H9 (cell line): ENCODE results near the gene PRMT7. TPM values are rescaled to one million over a fixed set of nuclear protein-coding genes. Genes with fewer than 3 reads are reported as not detected.
A peak's percentile ranks its signal among the peaks of the same experiment; 100 is the strongest.

Experiments
- DNase-seq: peaks from one replicate; pipeline ENCODE4 v3.0.0-alpha.2; 2017
- H2AFZ ChIP-seq: one replicate; pipeline ENCODE4 v1.6.1; 2013; ENCODE audit warnings: mild to moderate bottlenecking, low read length, control low read depth, moderate library complexity
- H2AK5ac ChIP-seq: 2 replicates; pipeline ENCODE4 v1.6.1; 2013; ENCODE audit warnings: low read length, control low read depth, mixed read lengths; ENCODE audit not compliant: insufficient read length
- H2BK120ac ChIP-seq: one replicate; pipeline ENCODE4 v1.6.1; 2013; ENCODE audit warnings: low read depth, mild to moderate bottlenecking, low read length, control low read depth, inconsistent platforms; ENCODE audit not compliant: poor library complexity, severe bottlenecking
- H2BK12ac ChIP-seq: 2 replicates; pipeline ENCODE4 v1.6.1; 2013; ENCODE audit warnings: low read length, control low read depth, mixed read lengths, low read depth; ENCODE audit not compliant: insufficient read length
- H2BK15ac ChIP-seq: 2 replicates; pipeline ENCODE4 v1.6.1; 2013; ENCODE audit warnings: low read depth, low read length, control low read depth
- H2BK20ac ChIP-seq: one replicate; pipeline ENCODE4 v1.6.1; 2013; ENCODE audit warnings: low read depth, mild to moderate bottlenecking, low read length, control low read depth, inconsistent platforms; ENCODE audit not compliant: poor library complexity, severe bottlenecking
- H2BK5ac ChIP-seq: 2 replicates; pipeline ENCODE4 v1.6.1; 2013; ENCODE audit warnings: low read length, control low read depth, mixed read lengths; ENCODE audit not compliant: insufficient read length
- H3K14ac ChIP-seq: 2 replicates; pipeline ENCODE4 v1.6.1; 2013; ENCODE audit warnings: low read length, control low read depth; ENCODE audit not compliant: insufficient read depth
- H3K18ac ChIP-seq: 2 replicates; pipeline ENCODE4 v1.6.1; 2013; ENCODE audit warnings: low read depth, mild to moderate bottlenecking, mixed read lengths, low read length, control low read depth; ENCODE audit not compliant: insufficient read length
- H3K23ac ChIP-seq: 2 replicates; pipeline ENCODE4 v1.6.1; 2013; ENCODE audit warnings: low read length, control low read depth, mixed read lengths, low read depth; ENCODE audit not compliant: insufficient read length
- H3K23me2 ChIP-seq: 2 replicates; pipeline ENCODE4 v1.6.1; 2013; ENCODE audit warnings: low read depth, mild to moderate bottlenecking, mixed read lengths, low read length, control low read depth; ENCODE audit not compliant: insufficient read length, poor library complexity, severe bottlenecking
- H3K27ac ChIP-seq: 2 replicates; pipeline ENCODE4 v1.5.1; 2013; ENCODE audit warnings: low read length, control low read depth, mixed read lengths, low read depth; ENCODE audit not compliant: insufficient read length
- H3K27me3 ChIP-seq: 2 replicates; pipeline ENCODE4 v1.6.1; 2013; ENCODE audit warnings: low read length, control low read depth, inconsistent platforms; ENCODE audit not compliant: insufficient read depth
- H3K4ac ChIP-seq: 2 replicates; pipeline ENCODE4 v1.6.1; 2013; ENCODE audit warnings: low read depth, mild to moderate bottlenecking, control low read depth, inconsistent platforms, low read length, moderate library complexity
- H3K4me1 ChIP-seq: 2 replicates; pipeline ENCODE4 v1.6.1; 2013; ENCODE audit warnings: low read length, control low read depth, inconsistent platforms; ENCODE audit not compliant: insufficient read depth
- H3K4me2 ChIP-seq: 2 replicates; pipeline ENCODE4 v1.6.1; 2013; ENCODE audit warnings: low read length, control low read depth, mixed read lengths; ENCODE audit not compliant: insufficient read length, insufficient read depth
- H3K56ac ChIP-seq: 2 replicates; pipeline ENCODE4 v1.6.1; 2013; ENCODE audit warnings: low read depth, mild to moderate bottlenecking, mixed read lengths, low read length, control low read depth; ENCODE audit not compliant: insufficient read length
- H3K79me1 ChIP-seq: 2 replicates; pipeline ENCODE4 v1.6.1; 2013; ENCODE audit warnings: low read depth, mild to moderate bottlenecking, moderate library complexity, low read length, control low read depth, inconsistent platforms; ENCODE audit not compliant: insufficient read depth, poor library complexity, severe bottlenecking
- H3K79me2 ChIP-seq: 2 replicates; pipeline ENCODE4 v1.6.1; 2013; ENCODE audit warnings: low read length, control low read depth, inconsistent platforms; ENCODE audit not compliant: insufficient read depth
- H3K9ac ChIP-seq: 2 replicates; pipeline ENCODE4 v1.6.1; 2013; ENCODE audit warnings: low read length, control low read depth, mixed read lengths; ENCODE audit not compliant: insufficient read length; ENCODE audit errors: extremely low read depth
- H3K9me3 ChIP-seq: one replicate; pipeline ENCODE4 v1.6.1; 2013; ENCODE audit warnings: low read depth, low read length, inconsistent platforms; ENCODE audit not compliant: control insufficient read depth
- H3T11ph ChIP-seq: one replicate; pipeline ENCODE4 v1.6.1; 2013; ENCODE audit warnings: mild to moderate bottlenecking, low read length, control low read depth, inconsistent platforms
- H4K20me1 ChIP-seq: one replicate; pipeline ENCODE4 v1.6.1; 2013; ENCODE audit not compliant: control insufficient read depth, insufficient read length, insufficient read depth
- H4K5ac ChIP-seq: 2 replicates; pipeline ENCODE4 v1.6.1; 2013; ENCODE audit warnings: low read depth, mild to moderate bottlenecking, mixed read lengths, low read length, control low read depth; ENCODE audit not compliant: insufficient read length
- H4K8ac ChIP-seq: replicated peaks from 2 replicates; pipeline ENCODE4 v1.6.1; 2013; ENCODE audit warnings: low read length, control low read depth, mixed read lengths, low read depth; ENCODE audit not compliant: insufficient read length
- H4K91ac ChIP-seq: 2 replicates; pipeline ENCODE4 v1.6.1; 2013; ENCODE audit warnings: low read depth, mild to moderate bottlenecking, moderate library complexity, mixed read lengths, low read length, control low read depth; ENCODE audit not compliant: insufficient read length
- H3K27ac Mint-ChIP-seq, 3 experiments: 2 replicates in 2 of 3; 3 replicates in 1 of 3; pipeline ENCODE4 v1.8.0; 2020 to 2021; ENCODE audit warnings: mixed read lengths in 3 of 3, mild to moderate bottlenecking in 1 of 3, moderate library complexity in 1 of 3
- H3K27me3 Mint-ChIP-seq: 2 replicates; pipeline ENCODE4 v1.8.0; 2021; ENCODE audit warnings: low read depth, mild to moderate bottlenecking, moderate library complexity, mixed read lengths
- H3K36me3 Mint-ChIP-seq, 3 experiments: 2 replicates in 2 of 3; 3 replicates in 1 of 3; pipeline ENCODE4 v1.8.0; 2020 to 2021; ENCODE audit warnings: low read depth in 3 of 3, mixed read lengths in 3 of 3; ENCODE audit not compliant: insufficient read depth in 1 of 3
- H3K4me1 Mint-ChIP-seq, 2 experiments: 2 replicates each; pipeline ENCODE4 v1.8.0; 2020; ENCODE audit warnings: mixed read lengths in 2 of 2
- H3K4me3 Mint-ChIP-seq, 2 experiments: 2 replicates in 1 of 2; 3 replicates in 1 of 2; pipeline ENCODE4 v1.8.0; 2020 to 2021; ENCODE audit warnings: mild to moderate bottlenecking in 2 of 2, mixed read lengths in 2 of 2, moderate library complexity in 1 of 2
- H3K9me3 Mint-ChIP-seq, 2 experiments: 2 replicates in 1 of 2; 3 replicates in 1 of 2; pipeline ENCODE4 v1.8.0; 2020; ENCODE audit warnings: mild to moderate bottlenecking in 2 of 2, mixed read lengths in 2 of 2, moderate library complexity in 1 of 2
- WGBS: extraction: QIAGEN DNeasy Blood & Tissue Kit; methylation state at CpG from one replicate; pipeline ENCODE4 v1.1.7; 2013; ENCODE audit warnings: missing lambda C conversion rate, low lambda C conversion rate, mixed read lengths; ENCODE audit not compliant: insufficient read length; ENCODE audit errors: extremely low coverage; 5-methylcytosine and 5-hydroxymethylcytosine counted together
- total RNA-seq: library from RNA; stranded (reverse); gene quantifications from 2 replicates; pipeline ENCODE4 v1.2.1, GENCODE V29; 2021
- TF ChIP-seq, protein P1 (sequence below): fragments of 200-600 bp; sonication (generic); conservative IDR thresholded peaks from 3 replicates; pipeline ENCODE4 v1.8.0; 2021; ENCODE audit warnings: antibody characterized with exemption, mild to moderate bottlenecking

PRMT7 gene
- total RNA-seq, 1 experiment from 2014 or later: 56.6 TPM

DNA sequence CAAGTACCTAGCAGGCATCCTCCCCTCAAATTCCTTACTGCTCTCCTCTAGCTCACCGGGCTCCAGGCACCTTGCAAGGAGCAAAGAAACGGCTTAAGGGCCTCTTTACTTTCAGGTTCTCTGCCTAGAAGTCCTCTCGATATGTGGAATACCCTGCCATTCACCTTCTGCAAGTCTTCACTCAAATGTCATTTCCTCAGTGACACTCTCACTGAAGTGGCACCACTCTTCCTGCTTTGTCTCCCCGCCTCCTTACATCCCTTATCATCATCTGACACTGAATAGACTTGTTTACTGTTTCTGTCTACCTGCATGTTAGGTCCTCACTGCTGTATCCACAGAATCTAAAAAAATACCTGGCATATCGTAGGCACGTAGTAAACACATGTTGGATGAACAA is 1.0 kb upstream of the PRMT7 start:
- Histone ChIP-seq H3K56ac (no peak overlapping the region), H3K79me2 (peaks cover 2% of the 10 kb centered on the region; the same call in 1 of the 2 replicates), H4K20me1 (no peaks in the 10 kb centered on the region), H3K9me3 (no peaks in the 10 kb centered on the region), H4K8ac (no peak overlapping the region), H3K14ac (no peak overlapping the region), H2BK12ac (no peak overlapping the region), H3K79me1 (no peaks in the 10 kb centered on the region), H4K91ac (no peak overlapping the region), H3K27me3 (no peaks in the 10 kb centered on the region), H3K4me1 (peaks cover 2% of the 10 kb centered on the region; the same call in 1 of the 2 replicates), H2BK20ac (no peak overlapping the region), H2AK5ac (no peak overlapping the region), H3K4me2 (peak overlapping the region; percentile 98), H3K23ac (no peak overlapping the region), H2BK5ac (no peak overlapping the region), H3T11ph (no peak overlapping the region), H3K18ac (no peak overlapping the region), H4K5ac (no peak overlapping the region), H2BK15ac (no peak overlapping the region), H3K9ac (peak overlapping the region; percentile 68), H2BK120ac (no peak overlapping the region), H3K27ac (no peak overlapping the region), H2AFZ (no peak overlapping the region), H3K4ac (no peak overlapping the region), H3K23me2 (peaks cover 15% of the 10 kb centered on the region)
- Mint-ChIP-seq H3K27ac (peak overlapping the region in 1 of 3 experiments; percentile 98; a peak in 3 of 7 replicates), H3K9me3 (no peaks in the 10 kb centered on the region), H3K4me3 (peak overlapping the region; percentile 94 to 98), H3K36me3 (peaks cover 10 to 42% (median 39%) of the 10 kb centered on the region in 3 experiments; a peak in 6 of 7 replicates), H3K27me3 (no peaks in the 10 kb centered on the region), H3K4me1 (peaks cover 12 to 13% of the 10 kb centered on the region in 2 experiments)
- no CpG with 5 or more reads among the region's 6 CpGs for WGBS
- DNase-seq: no peak
- TF ChIP-seq, protein P1, sequence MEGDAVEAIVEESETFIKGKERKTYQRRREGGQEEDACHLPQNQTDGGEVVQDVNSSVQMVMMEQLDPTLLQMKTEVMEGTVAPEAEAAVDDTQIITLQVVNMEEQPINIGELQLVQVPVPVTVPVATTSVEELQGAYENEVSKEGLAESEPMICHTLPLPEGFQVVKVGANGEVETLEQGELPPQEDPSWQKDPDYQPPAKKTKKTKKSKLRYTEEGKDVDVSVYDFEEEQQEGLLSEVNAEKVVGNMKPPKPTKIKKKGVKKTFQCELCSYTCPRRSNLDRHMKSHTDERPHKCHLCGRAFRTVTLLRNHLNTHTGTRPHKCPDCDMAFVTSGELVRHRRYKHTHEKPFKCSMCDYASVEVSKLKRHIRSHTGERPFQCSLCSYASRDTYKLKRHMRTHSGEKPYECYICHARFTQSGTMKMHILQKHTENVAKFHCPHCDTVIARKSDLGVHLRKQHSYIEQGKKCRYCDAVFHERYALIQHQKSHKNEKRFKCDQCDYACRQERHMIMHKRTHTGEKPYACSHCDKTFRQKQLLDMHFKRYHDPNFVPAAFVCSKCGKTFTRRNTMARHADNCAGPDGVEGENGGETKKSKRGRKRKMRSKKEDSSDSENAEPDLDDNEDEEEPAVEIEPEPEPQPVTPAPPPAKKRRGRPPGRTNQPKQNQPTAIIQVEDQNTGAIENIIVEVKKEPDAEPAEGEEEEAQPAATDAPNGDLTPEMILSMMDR: no peak
